Astrocyte (in vitro differentiated cells and primary cell): ENCODE data around the gene METTL27. TPM values are rescaled to one million over a fixed set of nuclear protein-coding genes. Genes with fewer than 3 reads are reported as not detected.

Experiments used
- DNase-seq: peaks from one replicate; pipeline ENCODE4 v3.0.0-alpha.2; 2010; ENCODE audit warnings: low read depth
- FAIRE-seq: peaks from 2 replicates; lab custom pipeline; 2011; peaks lifted over from hg19 to GRCh38; lab: Jason Lieb, UNC
- H2AFZ ChIP-seq: 2 replicates; pipeline ENCODE4 v1.6.0; 2012; ENCODE audit warnings: low read depth, low read length, inconsistent platforms
- H3K27ac ChIP-seq: 2 replicates; pipeline ENCODE4 v1.5.1; 2011; ENCODE audit warnings: low read depth, low read length, inconsistent platforms
- H3K27me3 ChIP-seq: 2 replicates; pipeline ENCODE4 v1.6.0; 2011; ENCODE audit warnings: low read length, inconsistent platforms; ENCODE audit not compliant: insufficient read depth
- H3K36me3 ChIP-seq: 2 replicates; pipeline ENCODE4 v1.5.1; 2011; ENCODE audit warnings: low read length, inconsistent platforms; ENCODE audit not compliant: insufficient read depth
- H3K4me1 ChIP-seq: 2 replicates; pipeline ENCODE4 v1.5.1; 2011; ENCODE audit warnings: low read length, inconsistent platforms; ENCODE audit not compliant: insufficient read depth
- H3K4me2 ChIP-seq: 2 replicates; pipeline ENCODE4 v1.6.0; 2012; ENCODE audit warnings: low read length, inconsistent platforms
- H3K4me3 ChIP-seq: 2 replicates; pipeline ENCODE4 v1.5.1; 2011; ENCODE audit warnings: low read depth, mild to moderate bottlenecking, low read length, inconsistent platforms; ENCODE audit not compliant: insufficient read depth
- H3K79me2 ChIP-seq: 2 replicates; pipeline ENCODE4 v1.6.0; 2012; ENCODE audit warnings: mild to moderate bottlenecking, low read length, inconsistent platforms; ENCODE audit not compliant: insufficient read depth
- H3K9ac ChIP-seq: 2 replicates; pipeline ENCODE4 v1.6.0; 2012; ENCODE audit warnings: mild to moderate bottlenecking, low read length, inconsistent platforms
- H3K9me3 ChIP-seq: 2 replicates; pipeline ENCODE4 v1.5.1; 2012; ENCODE audit warnings: low read depth, mild to moderate bottlenecking, low read length, inconsistent platforms; ENCODE audit not compliant: insufficient read depth
- H4K20me1 ChIP-seq: 2 replicates; pipeline ENCODE4 v1.6.0; 2012; ENCODE audit warnings: low read length, inconsistent platforms; ENCODE audit not compliant: insufficient read depth
- H3K27ac Mint-ChIP-seq: one replicate; pipeline ENCODE4 v1.8.0; 2021; ENCODE audit warnings: mild to moderate bottlenecking, mixed read lengths; ENCODE audit not compliant: unreplicated experiment
- H3K27me3 Mint-ChIP-seq: one replicate; pipeline ENCODE4 v1.8.0; 2021; ENCODE audit warnings: low read depth, mixed read lengths; ENCODE audit not compliant: unreplicated experiment
- H3K36me3 Mint-ChIP-seq: one replicate; pipeline ENCODE4 v1.8.0; 2021; ENCODE audit warnings: low read depth, mixed read lengths; ENCODE audit not compliant: unreplicated experiment
- H3K4me1 Mint-ChIP-seq: one replicate; pipeline ENCODE4 v1.8.0; 2021; ENCODE audit warnings: low read depth, mixed read lengths; ENCODE audit not compliant: unreplicated experiment
- H3K4me3 Mint-ChIP-seq: one replicate; pipeline ENCODE4 v1.8.0; 2021; ENCODE audit warnings: mild to moderate bottlenecking, moderate library complexity, mixed read lengths; ENCODE audit not compliant: unreplicated experiment
- H3K9me3 Mint-ChIP-seq: one replicate; pipeline ENCODE4 v1.8.0; 2021; ENCODE audit warnings: mild to moderate bottlenecking, mixed read lengths; ENCODE audit not compliant: unreplicated experiment
- CTCF ChIP-seq: IDR thresholded peaks from 2 replicates; pipeline ENCODE4 v1.5.1; 2011; ENCODE audit warnings: low read depth, mild to moderate bottlenecking, inconsistent platforms, low read length, moderate library complexity; ENCODE audit not compliant: insufficient read depth
- EZH2 ChIP-seq: IDR thresholded peaks from 2 replicates; pipeline ENCODE4 v1.6.1; 2012; ENCODE audit warnings: mild to moderate bottlenecking, low read length, inconsistent platforms; ENCODE audit not compliant: insufficient read depth
- total RNA-seq: library from RNA; stranded (reverse); gene quantifications from 2 replicates; pipeline ENCODE4 v1.2.1, GENCODE V29; 2021

Gene METTL27
- total RNA-seq, 1 donor from 2014 or later = 2.5 TPM

GRCh38 chr7:73865738-73866445, 23.6 kb upstream of the METTL27 start:
- peak; percentile 75 for TF ChIP-seq CTCF
- TF ChIP-seq EZH2 = no peak
- Histone ChIP-seq H3K9me3 (no peaks in the 10 kb centered on the region), H3K4me2 (no peak overlapping the region), H2AFZ (no peak overlapping the region), H3K27me3 (no peaks in the 10 kb centered on the region), H3K27ac (no peak overlapping the region), H4K20me1 (no peaks in the 10 kb centered on the region), H3K79me2 (no peaks in the 10 kb centered on the region), H3K4me1 (peaks cover 15% of the 10 kb centered on the region), H3K9ac (no peak overlapping the region), H3K36me3 (no peaks in the 10 kb centered on the region), H3K4me3 (no peak overlapping the region)
- Mint-ChIP-seq H3K9me3 (no peaks in the 10 kb centered on the region), H3K27ac (no peak overlapping the region), H3K4me3 (no peak overlapping the region), H3K36me3 (no peaks in the 10 kb centered on the region), H3K4me1 (peaks cover 4% of the 10 kb centered on the region), H3K27me3 (peaks cover 17% of the 10 kb centered on the region)
- peak; percentile 7 for DNase-seq
- FAIRE-seq = no peak

- FAIRE-seq (no peak), DNase-seq (no peak)
- H3K36me3 ChIP-seq = no peaks in the 10 kb centered on the region
- Mint-ChIP-seq H3K27me3 (peaks cover 12% of the 10 kb centered on the region), H3K9me3 (no peaks in the 10 kb centered on the region), H3K4me1 (peaks cover 2% of the 10 kb centered on the region), H3K27ac (no peak overlapping the region), H3K4me3 (no peak overlapping the region), H3K36me3 (no peaks in the 10 kb centered on the region)
- no peaks in the 10 kb centered on the region for H3K79me2 ChIP-seq
- H2AFZ ChIP-seq = no peak overlapping the region
- no peak overlapping the region for H3K4me3 ChIP-seq
- H3K4me2 ChIP-seq = no peak overlapping the region
- H3K27ac ChIP-seq = no peak overlapping the region
- no peak overlapping the region for H3K9ac ChIP-seq
- no peaks in the 10 kb centered on the region for H3K9me3 ChIP-seq
- H3K27me3 ChIP-seq = no peaks in the 10 kb centered on the region
- H4K20me1 ChIP-seq = no peaks in the 10 kb centered on the region
- TF ChIP-seq CTCF (no peak), EZH2 (no peak)
- H3K4me1 ChIP-seq = peaks cover 12% of the 10 kb centered on the region
Observed at GRCh38 chr7:73864981-73865711, 22.8 kb upstream of the METTL27 start.
